ENCODE measurements around the gene SF3B6.

SF3B6 gene

DNA sequence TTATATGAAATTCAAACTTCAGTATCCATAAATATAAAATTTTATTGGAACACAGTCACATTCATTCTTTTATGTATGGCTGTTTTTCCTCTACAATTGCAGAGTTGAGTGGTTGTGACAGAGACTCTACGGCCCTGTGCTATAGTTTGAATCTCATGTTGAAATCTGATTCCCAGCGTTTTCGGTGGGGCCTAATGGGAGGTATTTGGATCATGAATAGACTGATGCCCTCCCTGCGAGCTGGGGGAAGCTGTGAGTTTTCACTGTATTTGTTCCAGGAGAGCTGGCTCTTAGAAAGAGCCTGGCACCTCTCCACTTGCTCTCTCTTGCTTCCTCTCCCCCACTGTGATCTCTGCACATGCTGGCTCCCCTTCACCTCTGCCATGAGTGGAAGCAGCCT, 45.3 kb upstream of the SF3B6 start:
- TF ChIP-seq, protein P1, sequence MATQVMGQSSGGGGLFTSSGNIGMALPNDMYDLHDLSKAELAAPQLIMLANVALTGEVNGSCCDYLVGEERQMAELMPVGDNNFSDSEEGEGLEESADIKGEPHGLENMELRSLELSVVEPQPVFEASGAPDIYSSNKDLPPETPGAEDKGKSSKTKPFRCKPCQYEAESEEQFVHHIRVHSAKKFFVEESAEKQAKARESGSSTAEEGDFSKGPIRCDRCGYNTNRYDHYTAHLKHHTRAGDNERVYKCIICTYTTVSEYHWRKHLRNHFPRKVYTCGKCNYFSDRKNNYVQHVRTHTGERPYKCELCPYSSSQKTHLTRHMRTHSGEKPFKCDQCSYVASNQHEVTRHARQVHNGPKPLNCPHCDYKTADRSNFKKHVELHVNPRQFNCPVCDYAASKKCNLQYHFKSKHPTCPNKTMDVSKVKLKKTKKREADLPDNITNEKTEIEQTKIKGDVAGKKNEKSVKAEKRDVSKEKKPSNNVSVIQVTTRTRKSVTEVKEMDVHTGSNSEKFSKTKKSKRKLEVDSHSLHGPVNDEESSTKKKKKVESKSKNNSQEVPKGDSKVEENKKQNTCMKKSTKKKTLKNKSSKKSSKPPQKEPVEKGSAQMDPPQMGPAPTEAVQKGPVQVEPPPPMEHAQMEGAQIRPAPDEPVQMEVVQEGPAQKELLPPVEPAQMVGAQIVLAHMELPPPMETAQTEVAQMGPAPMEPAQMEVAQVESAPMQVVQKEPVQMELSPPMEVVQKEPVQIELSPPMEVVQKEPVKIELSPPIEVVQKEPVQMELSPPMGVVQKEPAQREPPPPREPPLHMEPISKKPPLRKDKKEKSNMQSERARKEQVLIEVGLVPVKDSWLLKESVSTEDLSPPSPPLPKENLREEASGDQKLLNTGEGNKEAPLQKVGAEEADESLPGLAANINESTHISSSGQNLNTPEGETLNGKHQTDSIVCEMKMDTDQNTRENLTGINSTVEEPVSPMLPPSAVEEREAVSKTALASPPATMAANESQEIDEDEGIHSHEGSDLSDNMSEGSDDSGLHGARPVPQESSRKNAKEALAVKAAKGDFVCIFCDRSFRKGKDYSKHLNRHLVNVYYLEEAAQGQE (IDR thresholded peaks at IDR 0.05; ENCODE audit: insufficient read depth in 1 of 2, low read depth in 2 of 2, low read length in 2 of 2): no peak
- TF ChIP-seq TAF1 (IDR thresholded peaks at IDR 0.05; ENCODE audit: borderline replicate concordance, insufficient read depth, low read length) (no peak), FOXP2 (optimal IDR thresholded peaks at IDR 0.05; ENCODE audit: borderline replicate concordance, extremely low read depth, extremely low read length, insufficient read depth) (no peak)

- no peak for TF ChIP-seq TAF1 (IDR thresholded peaks at IDR 0.05; ENCODE audit: borderline replicate concordance, insufficient read depth, low read length)
- no peak for TF ChIP-seq SIN3A (IDR thresholded peaks at IDR 0.05; ENCODE audit: borderline replicate concordance, insufficient read depth, low read length)
- TF ChIP-seq, protein P1 (IDR thresholded peaks at IDR 0.05; ENCODE audit: insufficient read depth in 1 of 2, low read depth in 2 of 2, low read length in 2 of 2): no peak
- no peak for TF ChIP-seq FOXP2 (optimal IDR thresholded peaks at IDR 0.05; ENCODE audit: borderline replicate concordance, extremely low read depth, extremely low read length, insufficient read depth)
- TF ChIP-seq POLR2AphosphoS5 (IDR thresholded peaks at IDR 0.05; ENCODE audit: low read depth, low read length): no peak
These were observed 44.9 kb upstream of the SF3B6 start for GRCh38 chr2:24121066-24121465.

GRCh38 chr2:24117902-24118301, 41.8 kb upstream of the SF3B6 start:
- no peak for TF ChIP-seq POLR2AphosphoS5 (IDR thresholded peaks at IDR 0.05; ENCODE audit: low read depth, low read length)
- TF ChIP-seq FOXP2 (optimal IDR thresholded peaks at IDR 0.05; ENCODE audit: borderline replicate concordance, extremely low read depth, extremely low read length, insufficient read depth): no peak
- TF ChIP-seq SIN3A (IDR thresholded peaks at IDR 0.05; ENCODE audit: borderline replicate concordance, insufficient read depth, low read length): no peak
- TF ChIP-seq, protein P1 (IDR thresholded peaks at IDR 0.05; ENCODE audit: insufficient read depth in 1 of 2, low read depth in 2 of 2, low read length in 2 of 2): no peak
- no peak for TF ChIP-seq TAF1 (IDR thresholded peaks at IDR 0.05; ENCODE audit: borderline replicate concordance, insufficient read depth, low read length)

DNA sequence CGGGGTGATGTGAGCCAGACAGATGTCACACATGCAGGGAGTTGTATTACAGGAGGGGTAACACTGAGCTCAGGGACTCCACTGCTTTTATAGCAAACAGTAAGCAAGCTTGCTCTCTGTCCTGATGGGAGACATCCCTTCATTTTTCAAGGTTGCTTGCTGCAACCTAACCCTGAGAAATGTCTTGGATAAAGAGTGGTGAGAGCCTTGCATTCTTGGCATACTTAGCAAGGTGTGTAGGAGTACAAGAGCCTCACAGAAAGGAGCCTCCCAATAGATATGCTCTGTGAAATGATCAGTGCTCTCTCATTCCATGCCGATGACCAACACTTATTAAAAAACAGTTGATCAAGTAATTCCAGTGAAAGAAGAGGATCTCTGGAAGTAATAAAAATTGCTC, 38.9 kb upstream of the SF3B6 start:
- TF ChIP-seq SIN3A (IDR thresholded peaks at IDR 0.05; ENCODE audit: borderline replicate concordance, insufficient read depth, low read length): no peak

DNA sequence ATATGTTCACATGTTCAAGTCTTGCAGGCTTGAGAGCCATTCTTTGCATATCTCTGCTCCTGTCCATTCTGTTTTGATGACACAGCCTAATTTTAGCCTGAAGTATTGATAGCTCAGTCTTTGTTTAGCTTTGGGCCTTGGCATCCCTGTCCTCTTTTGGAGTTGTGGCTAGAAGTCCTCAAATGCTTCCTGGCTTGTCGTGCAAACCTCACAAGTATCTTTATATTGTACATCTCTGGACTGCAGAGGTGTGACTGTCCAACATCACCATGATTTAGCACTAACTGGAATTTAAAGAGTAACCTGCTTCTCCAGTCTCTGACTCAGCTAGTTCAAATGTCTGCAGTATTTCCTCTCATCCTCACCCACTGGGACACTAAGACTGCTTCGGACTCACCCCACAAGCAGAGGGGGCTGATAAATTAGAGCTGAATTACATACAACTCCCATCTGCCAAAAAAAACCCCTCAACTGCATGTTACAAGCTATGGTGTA, 35.3 kb upstream of the SF3B6 start:
- TF ChIP-seq POLR2AphosphoS5 (IDR thresholded peaks at IDR 0.05; ENCODE audit: low read depth, low read length) (no peak), TAF1 (IDR thresholded peaks at IDR 0.05; ENCODE audit: borderline replicate concordance, insufficient read depth, low read length) (no peak), FOXP2 (optimal IDR thresholded peaks at IDR 0.05; ENCODE audit: borderline replicate concordance, extremely low read depth, extremely low read length, insufficient read depth) (no peak)
- TF ChIP-seq, protein P1 (IDR thresholded peaks at IDR 0.05; ENCODE audit: insufficient read depth in 1 of 2, low read depth in 2 of 2, low read length in 2 of 2): no peak
